GM21576 (cell line): ENCODE data around the gene PDPN.

Source experiments
- ATAC-seq: cut with Tn5 transposase; IDR thresholded peaks from one replicate; pipeline ENCODE4 v1.9.1; 2021; ENCODE audit warnings: mild to moderate bottlenecking, moderate library complexity; ENCODE audit not compliant: unreplicated experiment

PDPN gene

DNA sequence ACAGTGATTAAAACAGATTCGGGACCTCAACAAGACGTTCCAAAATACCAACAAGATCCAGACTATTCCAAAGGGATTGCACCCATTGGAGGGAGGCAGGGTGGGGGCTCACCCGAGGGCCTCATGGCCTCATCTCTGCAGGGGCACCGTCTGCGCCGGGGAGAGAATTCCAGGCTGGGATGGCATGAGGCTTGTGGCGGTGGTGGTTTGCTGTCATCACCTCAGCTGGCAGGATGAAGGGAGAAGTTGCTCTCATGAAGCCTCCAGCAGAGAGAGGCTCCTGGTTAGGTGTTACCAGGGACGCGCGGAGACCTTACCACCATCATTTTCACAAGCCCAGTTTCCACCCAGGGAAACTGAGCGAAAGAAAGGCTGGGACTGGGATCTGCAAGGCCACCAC is 6.7 kb upstream of the PDPN start:
- no peak for ATAC-seq

DNA sequence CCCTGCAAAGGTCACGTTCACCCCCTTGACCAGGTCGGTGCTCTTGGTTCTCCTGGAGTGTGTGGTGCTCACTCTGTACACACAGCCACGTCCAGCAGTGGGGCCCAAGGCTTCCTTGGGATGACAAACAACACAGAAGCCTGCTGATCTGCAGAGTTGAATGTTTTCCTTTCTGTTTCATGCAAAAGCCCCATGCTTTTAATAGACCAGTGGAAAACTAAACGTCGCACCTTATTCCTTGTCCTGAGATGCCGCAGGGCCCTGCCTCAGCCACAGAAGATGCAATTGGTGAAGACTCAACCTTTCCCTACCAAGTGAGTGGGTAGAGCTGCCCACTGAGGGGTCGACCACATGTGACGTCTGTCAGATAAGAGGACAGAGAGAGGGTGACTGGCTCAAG is 5.8 kb upstream of the PDPN start:
- no peak for ATAC-seq

DNA sequence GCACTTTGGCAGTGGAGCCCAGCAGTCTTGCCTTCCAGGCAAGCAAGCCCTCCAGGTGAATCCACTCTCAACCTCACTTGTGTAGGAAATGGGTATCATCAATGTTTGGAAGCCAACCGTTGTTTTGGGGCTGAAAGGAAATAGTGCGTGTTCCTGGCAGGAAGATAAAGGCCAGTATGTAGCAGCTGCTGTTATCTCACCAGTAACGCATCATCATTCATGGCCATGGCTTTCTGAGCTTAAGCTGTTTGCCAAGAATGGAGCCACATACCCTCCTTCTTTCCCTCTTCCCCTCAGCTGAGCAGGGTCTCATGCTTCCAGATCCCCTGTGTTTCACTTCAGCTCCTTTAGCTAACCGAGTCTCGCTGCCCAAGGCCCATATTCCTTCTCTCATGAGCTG is 2.2 kb upstream of the PDPN start:
- no peak for ATAC-seq

DNA sequence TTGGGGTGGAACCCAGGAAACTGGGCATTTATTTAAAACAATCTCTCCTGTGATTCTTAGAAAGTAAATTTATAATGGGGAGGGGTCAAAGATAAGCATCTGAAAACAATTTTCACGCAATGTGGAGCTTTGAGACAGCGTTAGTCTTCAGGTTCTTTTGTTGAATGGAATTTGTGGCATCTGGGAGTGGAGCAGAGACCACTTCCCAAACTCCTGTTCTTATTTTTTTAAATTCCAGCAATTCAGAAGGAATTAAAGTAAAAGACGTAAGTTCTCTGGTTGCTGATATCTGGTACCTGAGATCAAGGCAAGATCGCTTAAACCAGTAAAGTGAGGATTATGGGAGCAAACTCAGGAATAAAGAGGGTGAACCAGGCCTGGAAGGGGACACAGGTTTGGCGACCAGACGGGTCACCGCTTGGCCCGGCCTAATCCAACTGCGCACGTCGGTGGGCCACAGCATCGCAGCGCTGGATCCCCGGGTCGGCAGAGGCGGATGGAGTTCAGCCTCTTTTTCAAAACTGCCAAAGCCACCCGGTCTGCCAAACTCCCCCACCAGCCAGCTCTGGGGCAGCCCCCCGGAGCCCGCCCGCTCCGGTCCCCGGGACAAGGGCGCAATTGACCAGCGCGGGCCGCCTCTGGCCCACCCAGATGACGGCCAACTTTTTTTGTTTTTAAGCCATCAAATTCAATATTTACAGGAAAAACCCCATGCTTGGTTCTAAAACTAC is 754 bp upstream of the PDPN start:
- no peak for ATAC-seq

DNA sequence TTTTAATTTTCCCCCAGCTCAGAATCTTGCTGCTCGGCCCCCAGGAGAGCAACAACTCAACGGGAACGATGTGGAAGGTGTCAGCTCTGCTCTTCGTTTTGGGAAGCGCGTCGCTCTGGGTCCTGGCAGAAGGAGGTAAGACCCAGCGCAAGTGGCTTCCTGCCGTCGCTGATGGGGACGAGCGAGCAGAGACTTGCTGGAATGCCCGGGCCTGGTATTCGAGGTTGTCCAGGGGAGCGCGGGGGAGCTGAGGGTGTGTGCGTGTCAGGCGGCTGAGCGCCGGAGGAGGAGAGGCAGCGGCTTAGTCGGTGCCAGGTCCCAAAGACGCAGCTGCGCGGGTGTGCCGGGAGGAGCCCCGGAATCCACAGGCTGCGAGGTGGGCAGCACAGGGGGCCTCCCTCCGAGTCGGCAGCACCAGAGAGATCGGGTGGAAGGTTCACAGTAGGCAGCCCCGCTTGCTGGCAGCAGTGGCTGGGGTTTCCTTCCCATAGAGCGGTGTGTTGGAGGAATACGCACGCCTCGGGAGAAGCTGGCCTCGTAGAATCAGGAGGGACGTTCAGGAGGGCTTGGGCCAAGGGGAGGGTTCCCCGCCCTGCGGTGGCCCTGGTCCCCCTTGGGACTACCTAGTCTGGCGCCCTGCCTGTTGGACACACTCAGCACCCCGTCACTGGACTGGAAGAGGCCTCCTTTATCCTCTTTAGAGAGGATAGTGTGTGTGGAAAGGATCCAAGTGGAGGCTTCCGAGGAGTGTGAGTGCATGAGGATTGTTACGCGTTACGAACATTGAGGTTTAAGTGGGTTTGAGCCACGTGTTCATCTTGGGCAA is 547 bp downstream of the PDPN start:
- no peak for ATAC-seq

DNA sequence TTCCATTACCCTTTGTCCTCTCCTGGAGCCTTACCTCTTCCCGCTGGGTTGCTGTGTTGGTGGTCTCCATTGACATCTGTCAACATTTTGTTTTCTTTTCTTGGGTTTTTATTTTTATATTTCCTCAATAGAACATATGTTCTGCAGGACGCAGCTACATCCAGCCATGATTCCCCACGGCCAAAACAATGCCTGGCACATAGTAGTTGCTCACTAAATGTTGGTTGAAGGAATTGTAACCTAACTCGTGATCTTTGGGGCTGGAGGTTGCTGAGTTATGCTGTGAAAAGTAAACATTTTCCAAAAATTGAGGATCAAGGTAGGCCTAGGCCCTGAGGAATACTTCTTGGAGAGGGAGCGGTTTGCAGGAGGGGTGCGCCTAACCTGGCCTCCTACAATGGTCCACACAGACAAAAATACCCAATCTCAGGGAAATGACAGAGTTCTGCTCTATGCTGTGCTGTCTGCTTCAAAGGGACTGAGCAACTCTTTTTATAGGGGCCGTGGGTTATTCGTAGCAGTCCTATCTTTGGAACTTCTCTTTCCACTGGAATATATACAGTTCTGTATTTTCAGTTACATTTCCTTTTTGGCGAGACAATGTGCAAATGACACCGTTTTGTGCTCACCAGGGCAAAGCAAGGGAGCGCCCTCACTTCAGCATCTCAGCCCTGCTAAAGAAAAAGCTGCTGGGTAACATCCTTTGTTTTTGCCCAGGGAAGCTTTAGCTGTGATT is 1.4 kb downstream of the PDPN start:
- no peak for ATAC-seq

DNA sequence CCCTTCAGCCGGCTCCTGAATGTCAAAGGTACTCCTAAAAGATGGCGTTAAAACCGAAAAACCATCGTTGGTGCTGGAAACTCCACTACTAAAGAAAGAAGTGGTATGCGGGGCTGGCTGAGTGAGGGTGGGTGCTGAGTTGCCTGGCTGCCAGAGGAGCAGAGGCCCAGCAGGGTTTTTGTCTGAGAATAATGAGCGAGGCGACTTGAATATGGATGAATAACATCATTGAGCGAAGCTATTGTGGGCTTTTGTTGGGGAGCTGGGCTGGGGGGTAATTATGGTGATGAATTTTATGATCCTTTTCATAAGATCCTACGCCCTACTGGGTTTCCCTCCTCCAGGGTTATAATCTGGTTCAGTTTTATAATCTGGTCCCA is 2.0 kb downstream of the PDPN start:
- no peak for ATAC-seq

DNA sequence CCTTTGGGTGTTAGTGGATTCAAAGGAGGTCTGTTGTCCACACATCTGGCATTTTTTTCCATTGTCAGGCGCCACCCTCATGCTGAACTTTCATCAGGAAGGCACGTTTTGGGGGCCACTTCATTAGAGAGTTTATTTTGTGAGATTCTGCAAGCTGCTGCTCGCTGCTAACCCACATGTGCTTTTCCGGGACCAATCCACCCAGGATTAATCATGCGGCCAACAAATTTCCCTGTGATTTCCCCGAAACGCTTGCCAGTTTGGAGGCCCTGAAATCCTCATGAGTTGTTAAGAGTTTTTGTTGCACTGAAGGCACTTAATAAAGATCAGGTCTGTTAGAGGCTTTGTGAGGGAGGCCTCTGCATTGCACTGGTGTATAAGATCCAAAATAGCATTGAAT is 2.4 kb downstream of the PDPN start:
- no peak for ATAC-seq

DNA sequence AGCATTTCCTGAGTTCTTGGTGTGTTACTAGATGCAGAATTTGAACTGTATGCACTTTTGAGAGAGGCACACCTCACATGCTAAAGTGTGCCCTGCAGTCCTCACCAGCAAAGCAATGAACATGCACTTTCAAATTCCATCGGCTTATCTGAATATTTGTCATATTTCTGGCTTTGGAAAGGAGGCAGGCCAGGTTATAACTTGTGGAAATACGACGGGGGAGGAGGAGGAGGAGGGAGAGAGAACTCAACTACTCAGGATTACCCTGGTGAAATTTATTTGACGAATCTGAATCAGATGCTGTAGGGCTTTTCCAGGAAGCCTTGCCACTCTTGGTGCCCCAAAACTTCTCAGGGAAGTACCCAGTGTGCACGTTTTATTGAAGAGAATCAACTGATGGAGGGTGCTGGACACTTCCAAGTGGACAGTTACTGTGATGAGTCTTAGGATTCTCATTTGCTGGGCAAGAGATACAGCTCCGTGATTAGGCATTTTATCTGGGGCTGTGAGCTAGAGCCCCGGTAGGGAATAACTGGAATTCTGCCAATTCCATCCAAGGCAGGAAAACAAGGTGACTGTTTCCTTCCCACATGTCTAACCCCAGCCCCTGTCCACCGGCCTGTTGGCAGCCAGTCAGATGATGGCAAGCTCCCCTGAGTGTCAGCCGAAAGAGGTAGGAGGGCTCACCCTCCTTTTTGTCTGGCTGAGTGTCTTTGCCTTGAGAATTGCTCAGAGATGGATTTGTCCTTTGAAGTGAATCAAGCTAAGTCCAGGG is 3.8 kb downstream of the PDPN start:
- ATAC-seq = no peak

DNA sequence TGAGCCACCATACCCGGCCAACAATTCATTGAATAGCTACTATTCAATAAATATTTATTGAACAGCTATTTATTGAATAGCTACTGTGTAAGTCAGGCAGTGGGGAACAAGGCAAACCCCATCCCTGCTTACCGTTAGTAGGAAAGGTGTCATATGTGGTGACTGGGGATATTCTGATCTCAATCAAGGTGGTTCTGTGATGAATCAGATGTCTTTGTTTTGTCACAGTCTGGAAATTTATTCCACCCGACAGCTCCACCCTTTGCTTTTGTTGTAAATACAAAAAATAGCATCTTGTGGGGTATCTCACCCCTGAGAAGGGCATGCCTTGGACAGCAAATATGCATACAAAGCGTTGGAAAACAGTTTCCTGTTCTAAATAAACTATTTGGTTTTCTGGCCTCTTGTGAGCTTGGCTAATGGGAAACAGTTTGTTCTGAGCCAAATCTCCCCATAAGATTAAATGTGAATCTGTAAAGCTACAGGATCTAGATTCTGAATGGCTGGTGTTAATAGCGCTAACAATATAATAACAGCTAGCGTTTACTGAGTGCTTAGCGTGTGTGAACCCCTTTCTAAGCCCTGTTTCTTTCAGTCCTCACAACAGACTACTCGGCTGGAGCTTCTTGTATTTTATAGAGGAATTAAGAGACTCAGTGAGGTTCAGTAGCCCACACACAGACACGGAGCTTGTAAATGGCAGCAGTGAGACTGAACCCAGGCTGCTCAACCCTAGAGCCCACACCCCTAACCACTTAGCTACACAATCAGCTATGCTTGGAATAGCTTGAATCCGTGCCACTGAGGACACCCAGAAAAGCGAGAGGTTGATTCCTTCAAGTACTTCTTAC is 5.5 kb downstream of the PDPN start:
- no peak for ATAC-seq

DNA sequence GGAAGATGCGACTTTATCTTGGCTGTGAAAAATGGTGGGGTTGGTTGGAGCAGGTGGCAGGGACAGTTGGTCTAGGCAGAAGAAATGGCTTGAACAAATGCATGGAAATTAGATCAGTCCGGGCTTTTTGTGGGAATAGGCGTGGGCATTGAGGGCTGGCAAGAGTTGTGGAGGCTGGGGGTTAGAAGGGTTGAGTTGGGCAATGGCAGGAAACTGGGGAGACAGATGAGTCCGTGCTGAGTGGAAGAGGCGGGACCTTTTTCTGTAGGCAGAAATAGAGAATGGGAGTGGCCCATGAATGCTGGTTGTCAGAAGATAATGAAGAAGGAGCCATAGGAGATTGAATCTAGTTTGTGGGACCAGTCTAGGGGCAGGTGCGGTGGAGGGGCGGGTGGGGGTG is 6.9 kb downstream of the PDPN start:
- ATAC-seq = no peak

DNA sequence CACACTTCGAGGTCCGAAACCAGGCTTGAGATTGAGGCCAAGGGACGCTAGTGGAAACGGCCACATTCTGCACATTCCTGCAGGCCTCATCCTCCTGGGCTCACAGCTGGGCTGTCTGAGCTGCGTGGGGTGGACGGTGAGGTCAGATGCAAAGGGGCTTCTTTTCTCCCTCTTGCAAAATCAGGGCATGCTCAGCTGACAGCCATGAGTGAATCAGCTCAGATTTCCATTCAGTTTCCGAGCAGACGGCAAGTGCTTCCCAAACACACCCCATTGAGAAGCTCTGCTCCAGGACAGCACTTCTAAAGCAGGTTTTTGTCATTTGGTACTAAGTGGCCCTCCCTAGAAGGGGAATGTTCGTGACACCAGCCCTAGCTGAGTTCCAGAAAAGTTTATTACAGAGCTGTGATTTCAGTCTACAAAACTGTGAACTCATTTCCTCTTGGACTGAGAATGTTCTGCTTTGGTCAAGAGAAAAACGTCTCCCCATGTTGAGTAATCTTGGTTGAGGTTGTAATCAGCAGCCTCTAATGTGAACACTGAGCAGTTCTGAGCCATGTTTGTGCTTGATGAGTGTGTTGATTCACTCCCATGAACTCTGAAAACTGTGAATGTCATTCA is 10.0 kb downstream of the PDPN start:
- ATAC-seq = no peak

DNA sequence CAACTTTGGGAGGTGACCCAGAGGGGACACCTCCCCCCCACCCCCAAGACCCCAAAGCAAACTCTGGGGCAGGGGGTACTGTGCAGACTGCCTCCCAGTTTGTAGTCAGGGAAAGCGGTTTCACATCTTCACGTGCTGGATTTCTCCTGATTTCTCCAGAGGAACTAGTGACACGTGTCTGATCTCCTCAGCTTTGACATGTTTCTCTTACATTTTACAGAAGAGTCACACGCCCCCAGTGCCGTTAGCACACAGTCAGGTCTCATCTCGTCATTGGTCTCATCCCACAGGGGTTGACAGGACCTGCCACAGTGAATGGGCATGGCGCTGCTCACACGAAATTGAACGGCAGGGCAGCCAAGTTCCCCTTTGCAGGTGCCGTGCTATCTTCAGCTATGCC is 11.8 kb downstream of the PDPN start:
- ATAC-seq = no peak

DNA sequence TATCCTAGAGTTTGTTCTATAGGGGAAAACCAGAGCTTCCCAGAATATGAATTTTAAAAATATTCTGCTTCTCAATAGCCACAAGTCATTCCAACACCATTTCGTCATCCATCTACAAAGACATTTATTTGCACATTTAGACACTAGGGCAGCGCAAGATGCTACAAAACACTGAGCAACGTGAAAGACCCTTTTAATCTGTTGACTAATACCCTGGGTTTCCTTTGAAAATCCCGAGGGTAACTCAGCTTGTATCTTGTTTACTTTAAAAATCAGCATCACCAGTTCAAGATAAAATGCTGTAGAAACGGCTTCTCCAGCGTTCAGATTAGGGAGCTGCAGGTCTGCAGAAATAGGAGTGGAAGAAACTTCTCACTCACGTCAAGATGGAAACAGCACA is 13.5 kb downstream of the PDPN start:
- ATAC-seq = no peak

DNA sequence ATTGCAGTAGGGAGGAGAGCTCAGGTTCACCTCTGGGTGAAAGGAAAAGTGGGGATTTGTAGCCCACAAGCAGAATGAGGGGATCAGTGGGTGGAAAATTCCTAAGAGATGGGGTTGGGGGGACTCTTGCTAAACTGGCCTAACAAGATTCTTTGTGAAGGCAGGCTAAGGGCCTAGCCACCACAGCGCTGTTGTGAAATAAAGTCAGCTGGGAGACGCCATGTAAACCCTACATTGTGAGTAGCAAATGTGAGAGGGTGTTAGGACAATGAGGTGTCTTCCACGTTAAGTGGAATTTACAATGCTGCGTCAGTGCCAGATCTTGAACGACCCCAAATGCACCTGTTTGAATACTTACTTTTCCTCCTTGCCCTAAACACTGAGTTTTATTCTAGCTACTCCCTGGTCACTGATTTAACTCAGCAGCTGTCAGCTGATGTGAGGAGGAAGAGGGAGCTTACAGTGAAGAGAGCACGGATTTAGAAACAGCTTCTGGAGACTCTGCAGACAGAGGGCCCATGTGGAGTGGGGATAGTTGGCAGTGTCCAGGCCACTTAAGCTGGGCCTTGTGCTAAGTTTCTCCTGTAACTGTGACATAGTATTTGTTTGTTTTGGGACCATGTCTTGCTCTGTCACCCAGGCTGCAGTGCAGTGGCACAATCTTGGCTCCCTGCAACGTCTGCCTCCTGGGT is 17.3 kb downstream of the PDPN start:
- ATAC-seq = no peak

DNA sequence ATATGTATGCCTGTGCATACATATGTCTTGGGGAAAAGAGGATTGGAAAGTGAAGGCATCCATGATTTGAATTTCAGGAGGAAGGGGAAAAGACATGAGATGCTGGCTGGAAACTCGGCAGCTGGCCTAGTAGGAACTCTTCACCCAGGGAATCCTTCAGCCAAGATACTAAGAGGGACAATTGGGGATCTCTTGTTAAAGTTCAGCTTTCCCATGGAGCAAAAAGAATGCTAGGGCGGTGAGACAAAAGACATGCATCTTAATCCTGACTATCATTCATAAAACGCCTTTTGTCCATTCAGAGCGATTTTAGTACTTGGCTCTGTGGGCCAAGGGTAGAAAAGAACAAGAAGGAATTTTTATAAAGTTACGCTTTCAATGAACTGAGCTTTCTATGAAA is 20.5 kb downstream of the PDPN start:
- ATAC-seq = no peak

DNA sequence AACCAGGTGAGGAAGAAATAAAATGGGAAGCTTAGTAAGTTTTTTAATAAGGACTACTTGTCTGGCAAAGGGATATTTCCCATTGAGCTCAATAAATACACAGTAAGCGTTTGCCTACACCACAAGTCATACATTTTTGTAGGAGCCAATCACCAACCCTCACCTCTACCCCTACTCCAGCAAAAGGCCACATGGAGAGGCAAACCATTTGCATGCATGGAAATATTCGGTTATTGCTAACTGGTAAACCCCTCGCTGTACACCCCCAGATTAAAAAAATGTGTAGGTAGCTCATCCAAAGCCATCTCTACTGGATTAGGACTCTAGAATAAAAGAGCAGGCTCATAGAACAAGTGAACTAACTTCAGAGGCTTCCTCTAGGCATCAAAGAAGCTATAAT is 21.1 kb downstream of the PDPN start:
- ATAC-seq = no peak

DNA sequence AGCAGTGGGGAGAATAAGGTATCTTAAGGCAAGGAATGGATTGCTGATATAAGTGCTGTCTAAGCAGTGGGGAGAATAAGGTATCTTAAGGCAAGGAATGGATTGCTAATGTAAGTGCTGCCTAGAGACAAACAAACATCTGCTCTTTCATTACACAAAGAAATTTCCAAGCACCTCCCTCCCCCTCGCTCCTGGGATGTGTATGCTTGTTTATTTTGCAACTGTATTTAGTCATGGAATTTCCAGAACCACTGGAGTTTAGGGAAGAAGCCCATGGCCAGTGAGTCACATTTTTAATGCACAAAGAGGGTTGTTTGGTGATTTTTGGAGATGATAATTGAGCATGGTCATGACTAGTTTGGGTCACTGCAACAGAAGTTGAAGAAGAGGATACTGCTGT is 21.5 kb downstream of the PDPN start:
- ATAC-seq = no peak

DNA sequence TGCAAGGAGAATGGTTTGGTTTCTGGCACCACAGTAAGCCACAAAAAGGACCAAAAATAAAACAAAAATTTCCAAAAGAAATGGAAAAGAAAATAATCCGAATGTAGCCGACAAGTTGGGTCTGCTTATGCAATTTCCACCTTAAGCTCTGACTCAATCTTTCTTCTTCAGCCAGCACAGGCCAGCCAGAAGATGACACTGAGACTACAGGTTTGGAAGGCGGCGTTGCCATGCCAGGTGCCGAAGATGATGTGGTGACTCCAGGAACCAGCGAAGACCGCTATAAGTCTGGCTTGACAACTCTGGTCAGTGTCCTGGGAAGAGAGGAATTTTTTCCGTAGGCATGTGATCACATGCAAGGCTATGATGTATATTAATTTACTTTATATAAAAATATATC is 23.4 kb downstream of the PDPN start:
- no peak for ATAC-seq
